Hepatic stellate cell (primary cell): Measurements from ENCODE around the gene ELAVL1.

ENCODE experiments used
- DNase-seq: peaks from one replicate; pipeline ENCODE4 v3.0.0; 2011; ENCODE audit warnings: low spot score

The ELAVL1 gene

DNA sequence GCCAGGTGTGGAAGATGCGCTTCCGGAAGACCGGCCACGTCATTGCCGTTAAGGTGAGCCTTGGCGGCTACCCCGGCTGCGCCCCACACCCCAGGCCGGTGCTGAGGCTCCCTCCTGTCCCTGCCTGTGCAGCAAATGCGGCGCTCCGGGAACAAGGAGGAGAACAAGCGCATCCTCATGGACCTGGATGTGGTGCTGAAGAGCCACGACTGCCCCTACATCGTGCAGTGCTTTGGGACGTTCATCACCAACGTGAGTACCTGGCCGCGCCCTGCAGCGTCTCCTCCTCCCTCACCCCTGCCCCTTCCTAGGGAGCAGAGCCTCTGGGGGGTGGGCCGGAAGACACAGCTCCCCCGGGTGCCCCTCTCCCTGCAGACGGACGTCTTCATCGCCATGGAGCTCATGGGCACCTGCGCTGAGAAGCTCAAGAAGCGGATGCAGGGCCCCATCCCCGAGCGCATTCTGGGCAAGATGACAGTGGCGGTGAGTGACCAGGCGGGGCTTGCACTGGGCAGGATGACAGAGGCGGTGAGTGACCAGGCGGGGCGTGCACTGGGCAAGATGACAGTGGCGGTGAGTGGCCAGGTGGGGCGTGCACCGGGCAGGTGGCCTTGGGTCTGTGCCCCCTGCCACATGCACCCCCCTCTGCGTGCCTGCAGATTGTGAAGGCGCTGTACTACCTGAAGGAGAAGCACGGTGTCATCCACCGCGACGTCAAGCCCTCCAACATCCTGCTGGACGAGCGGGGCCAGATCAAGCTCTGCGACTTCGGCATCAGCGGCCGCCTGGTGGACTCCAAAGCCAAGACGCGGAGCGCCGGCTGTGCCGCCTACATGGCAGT is 94.9 kb downstream of the ELAVL1 start:
- no peak for DNase-seq

DNA sequence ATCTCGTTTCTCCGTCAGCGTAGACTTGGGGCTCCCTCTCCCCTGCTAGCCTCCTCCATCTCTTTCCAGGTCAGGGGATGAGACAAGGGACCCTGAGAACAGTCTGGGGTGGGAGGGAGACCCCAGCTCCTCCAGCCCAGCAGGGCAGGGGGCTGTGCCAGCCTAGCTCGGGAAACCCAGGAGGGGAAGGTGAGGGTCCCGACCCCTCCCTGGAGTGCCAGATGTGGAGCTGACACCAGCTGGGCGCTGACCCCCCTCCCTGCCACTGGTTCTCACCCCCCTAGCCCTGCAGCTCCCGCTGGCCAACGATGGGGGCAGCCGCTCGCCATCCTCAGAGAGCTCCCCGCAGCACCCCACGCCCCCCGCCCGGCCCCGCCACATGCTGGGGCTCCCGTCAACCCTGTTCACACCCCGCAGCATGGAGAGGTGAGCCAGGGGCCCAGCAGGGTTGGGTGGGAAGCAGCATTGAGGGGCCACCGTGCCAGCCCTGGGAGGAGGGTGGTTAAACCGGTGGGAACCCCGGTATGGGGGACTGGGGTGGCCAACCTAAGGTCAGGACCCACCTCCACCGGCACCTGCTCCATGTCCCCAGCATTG is 95.9 kb downstream of the ELAVL1 start:
- DNase-seq = no peak

DNA sequence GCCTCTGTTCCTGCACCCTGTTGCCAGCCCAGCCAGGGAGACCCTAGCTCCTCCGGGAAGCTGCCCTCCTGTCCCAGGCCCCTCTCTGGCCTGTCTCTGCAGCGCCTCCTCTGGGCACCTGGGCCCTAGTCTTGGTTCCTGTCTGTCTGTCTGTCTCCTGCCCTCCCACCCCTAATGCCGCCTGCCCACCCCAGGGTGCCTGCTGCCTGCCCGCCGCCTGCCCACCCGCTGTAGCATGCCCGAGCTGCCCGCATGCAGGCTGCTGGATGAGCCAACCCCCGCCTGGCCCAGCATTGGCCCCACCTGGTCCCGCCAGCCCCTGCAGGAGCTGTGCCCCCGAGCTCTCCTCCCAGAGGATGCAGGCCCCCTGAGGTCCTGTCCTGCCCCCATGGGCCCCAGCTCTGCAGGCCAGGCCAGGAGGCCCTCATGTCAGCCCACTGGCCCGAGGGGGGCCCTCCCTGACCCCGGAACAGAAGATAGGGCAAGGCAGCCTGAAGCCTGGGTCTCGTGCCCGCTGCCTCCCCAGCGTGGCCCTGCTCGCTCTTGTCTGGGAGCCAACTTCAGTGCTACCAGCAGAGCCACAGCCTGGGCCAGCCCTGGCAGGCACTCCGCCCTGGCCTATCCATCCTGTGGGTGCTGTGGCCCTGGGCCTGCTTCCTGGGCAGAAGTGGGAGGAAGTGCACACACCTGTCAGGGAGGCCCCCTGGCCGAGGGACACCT is 96.5 kb downstream of the ELAVL1 start:
- DNase-seq = no peak
